GM12891 (cell line): ENCODE measurements around the gene MRAS.
"Not testable (repeated sequence)": the region's sequence is repeated elsewhere in the genome, so short reads cannot be mapped to it uniquely, and the experiment has no call there.

ENCODE experiments used
- DNase-seq: peaks from one replicate; pipeline ENCODE4 v3.0.0; 2011; ENCODE audit warnings: low spot score; ENCODE audit not compliant: insufficient read length
- FAIRE-seq: peaks from 2 replicates; lab custom pipeline; 2011; peaks lifted over from hg19 to GRCh38; lab: Jason Lieb, UNC
- PAX5 ChIP-seq: IDR thresholded peaks from 2 replicates; pipeline ENCODE4 v1.6.1; 2011; ENCODE audit warnings: low read length, moderate library complexity, mild to moderate bottlenecking; ENCODE audit not compliant: insufficient read depth, severe bottlenecking
- POLR2A ChIP-seq: IDR thresholded peaks from 2 replicates; pipeline ENCODE4 v1.6.1; 2011; ENCODE audit warnings: low read depth, low read length, control low read depth
- POLR2AphosphoS5 ChIP-seq: IDR thresholded peaks from 2 replicates; pipeline ENCODE4 v1.6.1; 2011; ENCODE audit warnings: low read depth, low read length, control low read depth
- POU2F2 ChIP-seq: IDR thresholded peaks from 2 replicates; pipeline ENCODE4 v1.6.1; 2011; ENCODE audit warnings: low read depth, mild to moderate bottlenecking, control low read depth, low read length, moderate library complexity
- SPI1 ChIP-seq: IDR thresholded peaks from 2 replicates; pipeline ENCODE4 v1.6.1; 2011; ENCODE audit warnings: low read depth, low read length, control low read depth
- TAF1 ChIP-seq: IDR thresholded peaks from 2 replicates; pipeline ENCODE4 v1.6.1; 2011; ENCODE audit warnings: low read depth, low read length, control low read depth

The MRAS gene

DNA sequence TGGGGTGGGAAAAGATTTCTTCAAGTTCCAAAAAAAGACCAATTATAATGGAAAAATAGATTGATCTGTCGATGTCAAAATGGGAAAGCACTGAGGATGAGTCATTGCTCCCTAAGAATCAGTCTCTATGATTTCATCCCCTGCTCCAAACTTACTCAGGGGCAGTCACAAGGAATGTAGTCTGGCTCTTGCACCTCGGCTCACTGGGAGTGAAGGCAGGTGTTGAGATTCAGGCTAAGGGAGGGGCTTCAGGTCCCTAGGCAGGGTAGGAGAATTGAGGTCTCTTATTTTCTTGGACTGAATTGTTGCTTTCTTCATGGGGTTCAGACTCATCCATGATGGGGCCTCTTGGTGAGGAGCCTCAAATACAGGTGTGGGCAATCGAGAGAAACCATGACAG is 100.3 kb downstream of the MRAS start:
- no peak for FAIRE-seq
- no peak for TF ChIP-seq POU2F2
- no peak for TF ChIP-seq PAX5
- no peak for TF ChIP-seq SPI1
- no peak for TF ChIP-seq POLR2AphosphoS5
- TF ChIP-seq TAF1 = no peak
- TF ChIP-seq POLR2A = no peak
- no peak for DNase-seq

DNA sequence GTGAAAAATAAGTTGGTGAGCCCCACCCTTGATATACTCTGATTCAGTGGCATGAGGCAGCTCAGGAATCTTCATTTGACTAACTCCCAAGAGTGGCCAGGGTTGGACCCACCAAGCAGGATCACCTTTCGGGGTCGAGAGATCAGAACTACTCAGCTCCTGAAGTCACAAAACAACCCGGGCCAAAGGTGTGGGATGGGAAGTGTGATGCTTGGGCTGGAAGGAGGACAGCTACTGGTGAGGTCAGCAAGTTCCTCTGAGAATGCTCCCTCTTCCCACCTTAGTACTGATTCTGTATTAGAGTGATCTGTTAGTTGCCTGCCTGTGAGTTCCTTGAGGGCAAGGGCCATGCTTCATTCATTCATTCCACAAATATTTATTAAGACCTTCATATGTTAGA is 101.1 kb downstream of the MRAS start:
- no peak for TF ChIP-seq PAX5
- TF ChIP-seq POU2F2 = no peak
- TF ChIP-seq POLR2AphosphoS5 = no peak
- no peak for TF ChIP-seq SPI1
- no peak for TF ChIP-seq TAF1
- TF ChIP-seq POLR2A = no peak
- no peak for DNase-seq
- FAIRE-seq = no peak

GRCh38 chr3:138450181-138450580 is 101.8 kb downstream of the MRAS start:
- DNase-seq (no peak), FAIRE-seq (no peak)
- TF ChIP-seq TAF1 (no peak), POU2F2 (no peak), POLR2AphosphoS5 (no peak), SPI1 (no peak), POLR2A (no peak), PAX5 (no peak)

DNA sequence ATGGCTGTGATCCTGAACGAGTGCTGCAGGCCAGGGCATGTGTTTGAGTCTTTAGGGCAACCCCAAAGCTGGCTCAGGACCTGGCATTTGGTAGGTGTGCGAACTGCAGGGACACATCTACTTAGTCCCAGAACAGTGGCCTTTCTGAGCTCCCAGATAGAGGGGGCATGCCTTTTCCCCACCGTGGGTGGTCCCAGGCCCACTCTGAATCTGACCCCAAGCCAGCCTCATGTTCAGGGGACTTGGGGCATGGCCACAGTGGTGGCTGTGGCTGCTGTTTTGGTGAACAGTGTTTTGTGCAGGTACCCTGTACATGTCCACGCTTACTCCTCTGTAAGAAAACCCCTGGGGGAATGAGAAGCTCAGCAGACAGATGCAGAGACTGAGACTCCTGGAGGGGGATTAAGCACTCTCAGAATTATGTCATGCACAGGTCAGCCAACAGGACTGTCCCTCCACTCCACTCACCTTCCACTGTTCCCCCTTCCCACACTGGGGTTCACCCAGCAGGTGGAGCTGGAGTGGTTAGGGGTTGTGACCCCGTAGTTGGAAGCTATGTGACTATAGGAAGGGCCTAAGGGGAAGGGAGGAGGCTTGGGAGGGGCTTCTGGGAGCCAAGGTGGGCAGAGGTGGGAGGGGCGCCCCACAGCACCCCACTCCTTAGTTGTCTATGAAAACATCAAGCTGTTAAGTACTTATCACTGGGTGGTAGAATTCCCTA is 102.5 kb downstream of the MRAS start:
- FAIRE-seq (no peak), DNase-seq (no peak)

DNA sequence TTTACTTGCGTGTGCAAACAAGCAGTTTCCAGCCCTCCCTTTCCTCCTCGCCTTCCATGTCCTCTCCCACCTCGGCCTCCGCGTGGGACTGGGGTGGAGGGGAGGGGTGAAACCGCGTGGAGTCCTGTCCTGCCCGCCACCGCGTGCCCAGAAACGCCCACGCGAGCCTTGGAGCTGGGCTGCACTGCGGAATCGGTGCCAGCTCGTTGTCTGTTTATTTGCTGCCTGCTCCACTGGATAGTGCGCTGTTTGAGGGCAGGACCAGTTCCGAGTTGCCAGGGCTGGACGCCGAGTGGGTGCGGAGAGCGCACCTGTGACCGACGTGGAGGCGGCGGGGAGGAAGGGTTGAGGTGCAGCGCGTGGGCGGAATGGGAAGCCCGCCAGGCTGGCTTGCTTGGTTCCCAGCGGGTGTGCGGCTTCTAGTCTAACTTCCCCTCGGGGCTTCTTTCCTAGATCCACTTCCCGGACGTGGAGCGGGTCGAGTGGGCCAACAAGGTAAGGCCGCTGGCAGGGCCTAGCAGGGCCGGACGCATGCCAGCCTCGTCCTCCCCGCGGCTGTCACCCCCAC is 103.3 kb downstream of the MRAS start:
- DNase-seq = no peak
- TF ChIP-seq POU2F2 (no peak), TAF1 (no peak), POLR2A (no peak), SPI1 (no peak), PAX5 (no peak), POLR2AphosphoS5 (no peak)
- no peak for FAIRE-seq

More for the DNA sequence above, 102.5 kb downstream of the MRAS start:
- no peak for TF ChIP-seq POU2F2

- TF ChIP-seq POLR2A = no peak
- TF ChIP-seq POLR2AphosphoS5 = no peak
- TF ChIP-seq SPI1 = no peak
- no peak for TF ChIP-seq POU2F2
- TF ChIP-seq TAF1 = no peak
- TF ChIP-seq PAX5 = no peak
- DNase-seq = no peak
- no peak for FAIRE-seq
Measured at GRCh38 chr3:138452436-138452835, 104.1 kb downstream of the MRAS start.

GRCh38 chr3:138453940-138454339 is 105.6 kb downstream of the MRAS start:
- FAIRE-seq, DNase-seq: not testable (repeated sequence)
